HepG2 (cell line): Measurements from ENCODE around the gene COPZ1. TPM values are rescaled to one million over a fixed set of nuclear protein-coding genes. Genes with fewer than 3 reads are reported as not detected.

ENCODE experiments used
- ATAC-seq: fragments of 200-7000 bp; cut with Tn5 transposase; 3 replicates; pipeline ENCODE4 v1.9.1; 2020; ENCODE audit warnings: mild to moderate bottlenecking, moderate library complexity
- BruUV-seq: library from RNA; stranded (reverse); fragments of 400-500 nt; replicated peaks from 2 replicates; lab custom pipeline; 2021; lab: Mats Ljungman, UMichigan
- CTCF ChIA-PET: fragments of 300-600 bp; formaldehyde crosslinking; extraction: SDS; loops from one replicate; lab custom pipeline; 2021; ENCODE audit warnings: low total read pairs, inconsistent platforms, low intra/inter-chr PET ratio; lab: Yijun Ruan, JAX
- POLR2A ChIA-PET: fragments of 350-600 bp; sonication (Branson Sonifier 250); formaldehyde crosslinking; loops from one replicate; lab custom pipeline; 2020; ENCODE audit warnings: antibody characterized with exemption, inconsistent platforms; lab: Yijun Ruan, JAX
- DNase-seq: peaks from one replicate; pipeline ENCODE4 v3.0.0-alpha.2; 2015; ENCODE audit warnings: low spot score
- FAIRE-seq: peaks from 3 replicates; lab custom pipeline; 2011; peaks lifted over from hg19 to GRCh38; lab: Jason Lieb, UNC
- H2AFZ ChIP-seq: one replicate; pipeline ENCODE4 v1.6.1; 2011; ENCODE audit warnings: low read length, inconsistent platforms
- H3K27ac ChIP-seq: fragments of 300-600 bp; 3 replicates; pipeline ENCODE4 v1.8.0; 2011; ENCODE audit warnings: mixed run types, mild to moderate bottlenecking, mixed read lengths, low read length, inconsistent platforms; ENCODE audit not compliant: insufficient read depth; ENCODE audit errors: extremely low read length
- H3K27me3 ChIP-seq, 2 experiments: fragments of 200-600 bp in 1 of 2; 2 replicates in 1 of 2; 3 replicates in 1 of 2; pipeline versions ENCODE4 v1.6.0 to v1.8.0; 2011; ENCODE audit warnings: low read length in 2 of 2, mild to moderate bottlenecking in 2 of 2, moderate library complexity in 2 of 2, inconsistent platforms in 1 of 2; ENCODE audit not compliant: insufficient read depth in 2 of 2, control insufficient read depth in 1 of 2
- H3K36me3 ChIP-seq, 2 experiments: fragments of 200-600 bp in 1 of 2; replicated peaks in 1 of 2; 2 replicates in 1 of 2; 3 replicates in 1 of 2; pipeline versions ENCODE4 v1.5.1 to v1.8.0; 2011; ENCODE audit warnings: low read length in 2 of 2, inconsistent platforms in 1 of 2; ENCODE audit not compliant: insufficient read depth in 2 of 2, control insufficient read depth in 1 of 2
- H3K4me1 ChIP-seq: 2 replicates; pipeline ENCODE4 v1.5.1; 2012; ENCODE audit warnings: low read length, inconsistent platforms; ENCODE audit not compliant: insufficient read depth
- H3K4me2 ChIP-seq: 2 replicates; pipeline ENCODE4 v1.6.0; 2011; ENCODE audit warnings: low read depth, low read length, inconsistent platforms
- H3K4me3 ChIP-seq, 3 experiments: fragments of 200-600 bp in 1 of 3; sonication (generic), shearing (Covaris generic) in 1 of 3; replicated peaks in 1 of 3; 2 replicates each; pipeline ENCODE4 v1.5.1; 2011 to 2016; ENCODE audit warnings: low read length in 3 of 3, inconsistent platforms in 2 of 3, low read depth in 2 of 3, mild to moderate bottlenecking in 2 of 3, control low read depth in 1 of 3, mixed read lengths in 1 of 3; ENCODE audit not compliant: insufficient read depth in 1 of 3
- H3K79me2 ChIP-seq: one replicate; pipeline ENCODE4 v1.6.1; 2011; ENCODE audit warnings: low read length, inconsistent platforms; ENCODE audit not compliant: insufficient read depth
- H3K9ac ChIP-seq: 2 replicates; pipeline ENCODE4 v1.6.0; 2011; ENCODE audit warnings: mild to moderate bottlenecking, low read depth, low read length, inconsistent platforms; ENCODE audit not compliant: insufficient read depth
- H3K9me3 ChIP-seq: 2 replicates; pipeline ENCODE4 v1.5.1; 2012; ENCODE audit warnings: mild to moderate bottlenecking, low read length
- H4K20me1 ChIP-seq: 2 replicates; pipeline ENCODE4 v1.6.0; 2011; ENCODE audit warnings: inconsistent platforms, mild to moderate bottlenecking, low read length, moderate library complexity; ENCODE audit not compliant: insufficient read depth
- ATF4 ChIP-seq, 2 experiments: fragments of 450-650 bp in 1 of 2; sonication (generic) in 1 of 2; formaldehyde crosslinking; IDR thresholded peaks; 2 replicates each; pipeline versions ENCODE4 v1.5.0 to v1.8.0; 2020 to 2022; ENCODE audit warnings: mild to moderate bottlenecking in 1 of 2, missing genetic modification reagents in 1 of 2
- BHLHE40 ChIP-seq: IDR thresholded peaks from 2 replicates; pipeline ENCODE4 v1.6.1; 2011; ENCODE audit warnings: low read length, improper control_type of control experiment
- CEBPG ChIP-seq: IDR thresholded peaks from 2 replicates; pipeline ENCODE4 v1.6.1; 2016
- DRAP1 ChIP-seq: IDR thresholded peaks from 2 replicates; pipeline ENCODE4 v1.6.1; 2016; ENCODE audit warnings: missing genetic modification reagents, missing compliant biosample characterization
- GLI4 ChIP-seq: sonication (generic); formaldehyde crosslinking; IDR thresholded peaks from 2 replicates; pipeline ENCODE4 v1.5.1; 2020; ENCODE audit warnings: missing genetic modification reagents, mild to moderate bottlenecking, moderate library complexity, borderline replicate concordance
- RFX3 ChIP-seq: IDR thresholded peaks from 2 replicates; pipeline ENCODE4 v1.6.1; 2016; ENCODE audit warnings: missing biosample characterization, missing genetic modification reagents
- ZBTB3 ChIP-seq: sonication (generic); formaldehyde crosslinking; IDR thresholded peaks from 2 replicates; pipeline ENCODE4 v1.4.0; 2020; ENCODE audit warnings: low read depth, mild to moderate bottlenecking, moderate library complexity, missing genetic modification reagents, borderline replicate concordance
- ZFP82 ChIP-seq: sonication (generic); formaldehyde crosslinking; IDR thresholded peaks from 2 replicates; pipeline ENCODE4 v1.5.1; 2020; ENCODE audit warnings: mild to moderate bottlenecking, missing genetic modification reagents, borderline replicate concordance
- ZNF207 ChIP-seq: fragments of 450-650 bp; IDR thresholded peaks from 2 replicates; pipeline ENCODE4 v1.6.1; 2016; ENCODE audit warnings: antibody characterized with exemption, borderline replicate concordance
- ZNF383 ChIP-seq: sonication (generic); formaldehyde crosslinking; IDR thresholded peaks from 2 replicates; pipeline ENCODE4 v1.4.0; 2020; ENCODE audit warnings: missing genetic modification reagents, mild to moderate bottlenecking, borderline replicate concordance
- ZNF616 ChIP-seq: sonication (generic); formaldehyde crosslinking; IDR thresholded peaks from 2 replicates; pipeline ENCODE4 v1.5.0; 2020; ENCODE audit warnings: low read depth, mild to moderate bottlenecking, missing genetic modification reagents
- ZNF788 ChIP-seq: sonication (generic); formaldehyde crosslinking; IDR thresholded peaks from 2 replicates; pipeline ENCODE4 v1.5.0; 2020; ENCODE audit warnings: mild to moderate bottlenecking, missing genetic modification reagents, borderline replicate concordance
- WGBS: methylation state at CpG from one replicate; pipeline ENCODE4 v1.1.6; 2017; ENCODE audit warnings: low lambda C conversion rate; 5-methylcytosine and 5-hydroxymethylcytosine counted together
- in situ Hi-C: cut with HindIII; loops from 2 replicates; pipeline ENCODE4 v1.10.0; 2017; ENCODE audit warnings: low pct_unique_long_range_greater_than_20kb; ENCODE audit not compliant: extremely low pct_ligation_motif_present
- intact Hi-C: fragments of 100-400 bp; cut with micrococcal nuclease; formaldehyde crosslinking; loops from one replicate; pipeline ENCODE4 v1.10.0; 2022; ENCODE audit not compliant: unreplicated experiment
- polyA plus RNA-seq, 8 experiments: library from polyadenylated mRNA; depleted of rRNA in 3 of 8; stranded (reverse) in 7 of 8; unstranded in 1 of 8; fragments of >200 nt; fragmentation: Illumina TruSeq in 4 of 8; extraction: Trizol in 4 of 8; gene quantifications; 2 replicates each; pipeline versions ENCODE4 v1.2.1 to v1.2.3, GENCODE V29; 2011 to 2016; ENCODE audit warnings: low read depth in 4 of 8, missing spikeins in 1 of 8, mixed read lengths in 1 of 8; ENCODE audit not compliant: insufficient read depth in 1 of 8
- total RNA-seq, 5 experiments: library from RNA; depleted of rRNA; stranded (reverse); fragments of >200 nt; fragmentation: Illumina TruSeq; extraction: Trizol; gene quantifications; 2 replicates each; pipeline ENCODE4 v1.2.3, GENCODE V29; 2016; ENCODE audit warnings: low read depth in 1 of 5

COPZ1 gene
- total and polyA plus RNA-seq, 2 of the 13 experiments (the other 11 are each of a cell fraction or from before 2014, with no cell fraction given): 125 to 184 TPM

GRCh38 chr12:54356951-54357356 is 32.0 kb downstream of the COPZ1 start (continued):
- TF ChIP-seq ZNF788 (CRISPR knock-in tag): no peak

- intact Hi-C loops (loop anchor here (2.0 kb wide), 2 partner anchors 21 to 33 kb away; partner anchors contain the start of gene COPZ1), in situ Hi-C loops (no loop called here)
- Histone ChIP-seq H2AFZ (no peak overlapping the region), H3K4me1 (peaks cover 56% of the 10 kb centered on the region), H3K4me3 (0 out of 6 replicates have a peak overlapping the region, but pooled peaks of 2 of the 3 experiments have one; percentile 75 to 81), H3K9me3 (no peaks in the 10 kb centered on the region), H3K27me3 (no peaks in the 10 kb centered on the region; a peak in 1 of 5 replicates), H3K79me2 (no peaks in the 10 kb centered on the region), H3K36me3 (no peaks in the 10 kb centered on the region), H3K4me2 (peak overlapping the region; percentile 82), H3K27ac (peak overlapping the region; percentile 42), H4K20me1 (no peaks in the 10 kb centered on the region), H3K9ac (peak overlapping the region; percentile 66; the same call in 1 of the 2 replicates)
- no peak for TF ChIP-seq ZNF207
- no peak for TF ChIP-seq ZNF383 (CRISPR knock-in tag)
- TF ChIP-seq ZNF616 (CRISPR knock-in tag): no peak
- no peak for TF ChIP-seq RFX3
- TF ChIP-seq CEBPG (CRISPR knock-in tag): no peak
- no peak for TF ChIP-seq ATF4 (CRISPR knock-in tag; IDR thresholded peaks at IDR 0.05)
- no peak for TF ChIP-seq GLI4
- no peak for TF ChIP-seq ZBTB3
- TF ChIP-seq BHLHE40: no peak
- TF ChIP-seq DRAP1 (CRISPR knock-in tag): no peak
- TF ChIP-seq ZFP82 (CRISPR knock-in tag): no peak
- ChIA-PET CTCF (no interaction called here), POLR2A (interaction anchor here (0.5 to 4.4 kb wide), 5 partner anchors 22 to 77 kb away, joined by 3 to 53 read pairs (median 20); partner anchors contain the start of genes CBX5, COPZ1, HNRNPA1 and NFE2)
- WGBS: 79% methylated on average over 2 of the region's 2 CpGs
- FAIRE-seq (no peak), ATAC-seq (no peak), DNase-seq (no peak)
- BruUV-seq: no TSS peak
Measured at GRCh38 chr12:54357506-54358190, 32.7 kb downstream of the COPZ1 start.
